Ishikawa (cell line): ENCODE data around the gene TPCN2.

Source experiments
- CEBPB ChIP-seq: IDR thresholded peaks from 2 replicates; pipeline ENCODE4 v1.6.1; 2012
- CREB1 ChIP-seq: IDR thresholded peaks from 2 replicates; pipeline ENCODE4 v1.6.1; 2012; ENCODE audit warnings: low read depth
- EGR1 ChIP-seq: IDR thresholded peaks from 2 replicates; pipeline ENCODE4 v1.6.1; 2012
- EP300 ChIP-seq: IDR thresholded peaks from 2 replicates; pipeline ENCODE4 v1.6.1; 2012; ENCODE audit warnings: borderline replicate concordance
- FOXM1 ChIP-seq: IDR thresholded peaks from 2 replicates; pipeline ENCODE4 v1.6.1; 2012; ENCODE audit warnings: low read depth, borderline replicate concordance
- NFIC ChIP-seq: IDR thresholded peaks from 2 replicates; pipeline ENCODE4 v1.6.1; 2012
- RAD21 ChIP-seq: IDR thresholded peaks from 2 replicates; pipeline ENCODE4 v1.6.1; 2012; ENCODE audit warnings: low read depth
- TAF1 ChIP-seq: IDR thresholded peaks from 2 replicates; pipeline ENCODE4 v1.6.1; 2012; ENCODE audit warnings: low read depth, mild to moderate bottlenecking
- TCF12 ChIP-seq: IDR thresholded peaks from 2 replicates; pipeline ENCODE4 v1.6.1; 2012; ENCODE audit warnings: low read depth
- TEAD4 ChIP-seq: IDR thresholded peaks from 2 replicates; pipeline ENCODE4 v1.6.1; 2012
- YY1 ChIP-seq: IDR thresholded peaks from 2 replicates; pipeline ENCODE4 v1.6.1; 2012; ENCODE audit warnings: low read depth
- ZBTB7A ChIP-seq: IDR thresholded peaks from 2 replicates; pipeline ENCODE4 v1.6.1; 2012; ENCODE audit warnings: low read depth
- TF ChIP-seq, protein P1 (sequence below): IDR thresholded peaks from 2 replicates; pipeline ENCODE4 v1.6.1; 2012
- TF ChIP-seq, protein P2 (sequence below): IDR thresholded peaks from 2 replicates; pipeline ENCODE4 v1.6.1; 2012
- TF ChIP-seq, protein P3 (sequence below): IDR thresholded peaks from 2 replicates; pipeline ENCODE4 v1.6.1; 2012; ENCODE audit warnings: low read depth, mild to moderate bottlenecking

TPCN2 gene

DNA sequence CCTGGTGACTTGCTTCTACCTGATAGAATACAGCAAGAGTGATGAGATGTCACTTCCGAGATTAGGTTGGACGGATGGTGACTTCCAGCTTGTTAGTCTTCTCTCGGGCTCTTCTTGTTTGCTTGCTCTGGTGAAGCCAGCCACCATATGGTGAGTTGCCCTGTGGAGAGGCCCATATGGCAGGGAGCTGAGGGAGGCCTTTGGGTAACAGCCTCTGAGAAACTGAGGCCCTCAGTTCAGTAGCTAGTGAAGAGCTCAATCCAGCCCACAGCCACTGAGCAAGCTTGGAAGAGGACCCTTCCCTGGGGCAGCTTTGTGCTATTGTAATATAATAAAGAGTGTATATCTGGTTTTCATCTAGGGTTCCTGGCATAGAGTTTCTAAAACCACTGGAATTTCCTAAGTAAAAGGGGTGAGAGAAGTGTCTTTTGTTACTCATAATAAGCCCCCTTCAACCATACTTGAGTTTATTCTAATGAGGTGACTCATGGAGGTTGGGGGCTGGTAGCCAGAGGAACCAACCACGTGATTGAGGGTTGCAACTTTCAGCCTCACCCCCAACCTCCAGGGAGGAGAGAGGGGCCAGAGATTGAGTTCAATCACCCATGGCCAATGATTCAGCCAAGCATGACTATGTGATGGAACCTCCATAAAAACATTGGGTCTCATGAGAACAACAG is 8.0 kb upstream of the TPCN2 start:
- TF ChIP-seq, protein P1, sequence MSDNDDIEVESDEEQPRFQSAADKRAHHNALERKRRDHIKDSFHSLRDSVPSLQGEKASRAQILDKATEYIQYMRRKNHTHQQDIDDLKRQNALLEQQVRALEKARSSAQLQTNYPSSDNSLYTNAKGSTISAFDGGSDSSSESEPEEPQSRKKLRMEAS = no peak
- TF ChIP-seq, protein P2, sequence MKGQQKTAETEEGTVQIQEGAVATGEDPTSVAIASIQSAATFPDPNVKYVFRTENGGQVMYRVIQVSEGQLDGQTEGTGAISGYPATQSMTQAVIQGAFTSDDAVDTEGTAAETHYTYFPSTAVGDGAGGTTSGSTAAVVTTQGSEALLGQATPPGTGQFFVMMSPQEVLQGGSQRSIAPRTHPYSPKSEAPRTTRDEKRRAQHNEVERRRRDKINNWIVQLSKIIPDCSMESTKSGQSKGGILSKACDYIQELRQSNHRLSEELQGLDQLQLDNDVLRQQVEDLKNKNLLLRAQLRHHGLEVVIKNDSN = peak; percentile 67

DNA sequence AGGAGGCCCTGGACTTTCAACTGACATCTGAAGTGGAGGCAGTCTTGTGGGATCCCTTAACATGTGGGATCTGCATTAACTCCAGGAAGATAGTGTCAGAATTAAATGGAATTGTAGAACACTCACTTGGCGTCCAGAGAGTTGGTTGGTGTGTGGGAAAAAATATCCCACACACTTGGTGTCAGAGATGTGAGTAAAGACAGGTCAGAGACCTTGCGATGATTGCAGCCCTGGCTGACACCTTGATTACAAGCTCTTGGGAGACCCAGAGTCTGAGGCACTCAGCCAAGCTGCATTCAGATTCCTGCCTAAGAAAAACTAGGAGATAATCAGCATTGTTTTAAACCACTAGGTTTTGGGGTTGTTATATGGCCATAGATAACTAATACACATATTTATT is 7.2 kb upstream of the TPCN2 start:
- TF ChIP-seq EGR1 (no peak), FOXM1 (no peak), EP300 (no peak), TCF12 (no peak), NFIC (no peak), TAF1 (no peak), CREB1 (no peak), ZBTB7A (no peak), RAD21 (no peak), TEAD4 (no peak), YY1 (no peak)
- TF ChIP-seq, protein P2 = no peak
- TF ChIP-seq, protein P1 = no peak
- TF ChIP-seq, protein P3, sequence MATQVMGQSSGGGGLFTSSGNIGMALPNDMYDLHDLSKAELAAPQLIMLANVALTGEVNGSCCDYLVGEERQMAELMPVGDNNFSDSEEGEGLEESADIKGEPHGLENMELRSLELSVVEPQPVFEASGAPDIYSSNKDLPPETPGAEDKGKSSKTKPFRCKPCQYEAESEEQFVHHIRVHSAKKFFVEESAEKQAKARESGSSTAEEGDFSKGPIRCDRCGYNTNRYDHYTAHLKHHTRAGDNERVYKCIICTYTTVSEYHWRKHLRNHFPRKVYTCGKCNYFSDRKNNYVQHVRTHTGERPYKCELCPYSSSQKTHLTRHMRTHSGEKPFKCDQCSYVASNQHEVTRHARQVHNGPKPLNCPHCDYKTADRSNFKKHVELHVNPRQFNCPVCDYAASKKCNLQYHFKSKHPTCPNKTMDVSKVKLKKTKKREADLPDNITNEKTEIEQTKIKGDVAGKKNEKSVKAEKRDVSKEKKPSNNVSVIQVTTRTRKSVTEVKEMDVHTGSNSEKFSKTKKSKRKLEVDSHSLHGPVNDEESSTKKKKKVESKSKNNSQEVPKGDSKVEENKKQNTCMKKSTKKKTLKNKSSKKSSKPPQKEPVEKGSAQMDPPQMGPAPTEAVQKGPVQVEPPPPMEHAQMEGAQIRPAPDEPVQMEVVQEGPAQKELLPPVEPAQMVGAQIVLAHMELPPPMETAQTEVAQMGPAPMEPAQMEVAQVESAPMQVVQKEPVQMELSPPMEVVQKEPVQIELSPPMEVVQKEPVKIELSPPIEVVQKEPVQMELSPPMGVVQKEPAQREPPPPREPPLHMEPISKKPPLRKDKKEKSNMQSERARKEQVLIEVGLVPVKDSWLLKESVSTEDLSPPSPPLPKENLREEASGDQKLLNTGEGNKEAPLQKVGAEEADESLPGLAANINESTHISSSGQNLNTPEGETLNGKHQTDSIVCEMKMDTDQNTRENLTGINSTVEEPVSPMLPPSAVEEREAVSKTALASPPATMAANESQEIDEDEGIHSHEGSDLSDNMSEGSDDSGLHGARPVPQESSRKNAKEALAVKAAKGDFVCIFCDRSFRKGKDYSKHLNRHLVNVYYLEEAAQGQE = no peak

DNA sequence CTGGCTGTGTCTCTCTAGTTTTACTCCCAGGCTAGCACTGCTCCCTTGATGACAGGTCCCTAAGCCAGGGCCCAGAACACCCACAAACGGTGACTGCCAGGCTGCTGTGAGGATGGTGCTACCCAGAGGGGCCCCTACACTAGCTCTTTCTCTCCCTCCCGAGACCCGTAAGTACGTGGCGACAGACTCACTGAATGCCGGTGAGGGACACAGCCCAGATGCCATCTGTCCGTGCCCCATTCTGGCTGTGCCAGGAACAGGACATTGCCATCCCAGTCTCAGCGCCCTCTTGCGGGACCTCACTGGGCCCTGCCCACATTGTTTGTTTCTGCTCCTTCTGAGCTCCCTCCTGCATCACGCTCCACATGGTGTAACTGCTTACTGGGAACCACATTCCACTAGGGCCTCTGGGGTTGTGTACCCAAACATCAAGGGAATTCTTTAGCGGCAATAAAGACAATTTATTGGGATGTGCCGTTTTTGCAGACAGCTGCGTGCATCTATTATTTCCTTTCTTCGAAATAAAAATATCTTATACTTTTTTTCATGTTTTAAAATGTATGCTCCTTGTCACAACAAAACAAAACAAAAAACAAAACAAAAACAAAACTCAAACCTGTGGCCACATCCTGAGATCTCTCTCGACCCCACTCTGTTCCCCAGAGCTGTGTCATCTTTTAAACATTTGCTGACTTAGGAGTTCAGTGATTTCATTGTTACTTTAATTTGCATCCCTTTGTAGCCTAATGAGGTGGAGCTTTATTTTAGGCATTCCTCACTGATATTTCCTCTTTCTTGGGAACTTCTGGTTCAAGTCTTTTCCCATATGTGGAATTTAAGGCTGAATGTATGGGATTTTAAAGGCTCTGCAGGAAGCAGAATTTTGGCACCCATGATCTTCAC is 4.4 kb upstream of the TPCN2 start:
- TF ChIP-seq, protein P2 = no peak
- peak; percentile 69 for TF ChIP-seq RAD21
- TF ChIP-seq, protein P1 = peak; percentile 46; the same call in 1 of the 2 replicates

DNA sequence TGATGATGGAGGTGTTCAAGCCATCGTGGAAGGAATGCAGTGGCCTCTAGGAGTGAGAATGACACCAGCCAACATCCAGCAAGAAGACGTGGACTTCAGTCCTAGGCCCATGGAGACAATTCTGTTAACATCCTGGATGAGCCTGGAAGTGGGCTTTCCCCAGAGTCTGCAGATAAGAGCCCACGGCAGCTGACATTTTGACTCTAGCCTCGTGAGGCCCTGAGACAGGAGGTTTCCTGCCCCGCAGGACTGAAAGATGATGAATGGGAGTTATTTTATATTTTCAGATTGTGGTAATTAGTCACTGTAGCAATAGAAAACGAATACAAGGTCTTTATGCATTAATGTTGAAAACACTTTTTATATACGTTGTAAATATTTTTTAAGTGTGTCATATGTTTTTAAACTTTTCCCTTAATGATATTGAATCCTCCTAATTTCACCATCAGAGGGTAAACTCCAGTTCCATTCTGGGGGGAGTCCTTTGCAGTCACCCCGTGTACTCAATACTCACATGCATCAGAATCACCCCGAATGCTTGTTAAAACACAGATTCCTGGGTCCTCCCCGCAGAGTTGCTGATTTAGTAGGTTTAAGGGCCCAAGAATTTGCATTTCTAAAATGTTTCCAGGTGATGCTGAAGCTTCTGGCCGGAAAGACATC is 570 bp upstream of the TPCN2 start:
- TF ChIP-seq EGR1 (no peak), TEAD4 (no peak), CREB1 (no peak), FOXM1 (no peak), NFIC (no peak), EP300 (no peak), ZBTB7A (no peak), YY1 (no peak), CEBPB (no peak), TCF12 (no peak), TAF1 (no peak), RAD21 (no peak)
- TF ChIP-seq, protein P2 = no peak
- TF ChIP-seq, protein P1 = no peak
- TF ChIP-seq, protein P3 = no peak
